ENCODE measurements around the gene CACNA2D1.

DNA sequence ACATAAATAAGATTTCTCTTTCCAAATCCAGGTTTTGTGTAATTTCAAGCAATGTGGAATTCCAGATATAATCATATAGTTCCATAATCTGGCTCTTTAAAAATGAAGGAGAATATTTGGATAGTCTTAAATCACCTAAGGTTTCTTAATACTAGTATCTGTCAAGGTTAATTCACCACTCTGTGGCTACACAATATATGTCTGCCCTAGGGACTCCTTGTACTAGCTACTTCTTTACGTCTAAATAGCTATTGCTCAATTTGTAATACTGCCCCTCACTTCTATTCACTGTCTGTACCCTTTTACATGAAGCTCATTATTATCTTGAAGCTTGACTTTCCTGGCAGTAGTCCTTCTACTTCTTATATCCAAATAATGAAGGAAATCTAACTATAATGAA lies 47.2 kb downstream of the CACNA2D1 start:
- no peak for TF ChIP-seq TARDBP (IDR thresholded peaks at IDR 0.05)
- TF ChIP-seq FOXM1 (IDR thresholded peaks at IDR 0.05; ENCODE audit: borderline replicate concordance): no peak
- TF ChIP-seq ARNT (IDR thresholded peaks at IDR 0.05): no peak
- TF ChIP-seq BHLHE40 (IDR thresholded peaks at IDR 0.05; ENCODE audit: borderline replicate concordance): no peak
- no peak for TF ChIP-seq CTBP1 (IDR thresholded peaks at IDR 0.05; ENCODE audit: borderline replicate concordance)
- TF ChIP-seq NFRKB (IDR thresholded peaks at IDR 0.05): no peak
- no peak for TF ChIP-seq FOXA1 (IDR thresholded peaks at IDR 0.05)
- TF ChIP-seq ELF4 (IDR thresholded peaks at IDR 0.05): no peak
- TF ChIP-seq, protein P1, sequence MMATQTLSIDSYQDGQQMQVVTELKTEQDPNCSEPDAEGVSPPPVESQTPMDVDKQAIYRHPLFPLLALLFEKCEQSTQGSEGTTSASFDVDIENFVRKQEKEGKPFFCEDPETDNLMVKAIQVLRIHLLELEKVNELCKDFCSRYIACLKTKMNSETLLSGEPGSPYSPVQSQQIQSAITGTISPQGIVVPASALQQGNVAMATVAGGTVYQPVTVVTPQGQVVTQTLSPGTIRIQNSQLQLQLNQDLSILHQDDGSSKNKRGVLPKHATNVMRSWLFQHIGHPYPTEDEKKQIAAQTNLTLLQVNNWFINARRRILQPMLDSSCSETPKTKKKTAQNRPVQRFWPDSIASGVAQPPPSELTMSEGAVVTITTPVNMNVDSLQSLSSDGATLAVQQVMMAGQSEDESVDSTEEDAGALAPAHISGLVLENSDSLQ (IDR thresholded peaks at IDR 0.05): no peak
- TF ChIP-seq ZNF384 (IDR thresholded peaks at IDR 0.05): no peak
